Measurements from ENCODE around the gene RANGRF.

The RANGRF gene

GRCh38 chr17:8266648-8267479 is 21.6 kb upstream of the RANGRF start:
- Histone ChIP-seq H3K4me1 (ENCODE audit: insufficient read depth, insufficient read length) (no peaks in the 10 kb centered on the region), H3K36me3 (ENCODE audit: insufficient read depth, insufficient read length, low read length) (peaks cover 84% of the 10 kb centered on the region), H3K9ac (ENCODE audit: insufficient read length, low read depth) (no peak overlapping the region), H3K4me3 (ENCODE audit: insufficient read length, low read depth) (no peak overlapping the region), H3K9me3 (ENCODE audit: insufficient read depth, low read length) (no peaks in the 10 kb centered on the region), H3K27me3 (ENCODE audit: insufficient read depth, insufficient read length) (no peaks in the 10 kb centered on the region)
- TF ChIP-seq ZNF274 (IDR thresholded peaks at IDR 0.05; ENCODE audit: low read depth, low read length) = no peak
- TF ChIP-seq SUZ12 (IDR thresholded peaks at IDR 0.05; ENCODE audit: extremely low read depth, insufficient read depth, insufficient read length) = no peak
- TF ChIP-seq YY1 (IDR thresholded peaks at IDR 0.05; ENCODE audit: insufficient read depth, insufficient read length) = no peak
- DNase-seq (ENCODE audit: low read depth, low spot score) = no peak

DNA sequence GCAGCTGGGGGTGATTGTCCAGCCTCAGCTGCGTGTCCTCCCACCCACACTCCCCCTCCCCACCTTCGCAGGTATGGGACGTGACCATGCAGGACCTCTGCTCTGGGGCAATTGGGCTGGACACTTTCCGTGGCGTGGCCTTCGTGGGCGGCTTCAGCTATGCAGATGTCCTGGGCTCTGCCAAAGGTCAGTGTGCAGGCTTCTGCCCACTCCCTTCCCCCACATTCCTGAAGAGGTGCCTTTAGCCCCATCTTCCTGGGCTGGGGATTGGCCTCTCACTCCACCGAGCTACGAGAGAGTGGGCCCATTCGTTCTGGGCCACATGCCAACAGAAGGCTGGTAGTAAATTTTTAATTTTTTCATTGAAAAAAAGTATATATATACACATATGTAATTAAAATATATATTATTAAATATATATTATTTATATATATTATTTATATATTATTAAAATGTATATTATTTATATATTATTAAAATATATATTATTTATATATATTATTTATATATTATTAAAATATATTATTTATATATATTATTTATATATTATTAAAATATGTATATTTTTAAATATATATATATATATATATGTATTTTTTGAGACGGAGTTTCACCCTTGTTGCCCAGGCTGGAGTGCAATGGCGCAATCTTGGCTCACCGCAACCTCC is 20.9 kb upstream of the RANGRF start:
- H3K27me3 ChIP-seq (ENCODE audit: insufficient read depth, insufficient read length) = no peaks in the 10 kb centered on the region
- no peak overlapping the region for H3K4me3 ChIP-seq (ENCODE audit: insufficient read length, low read depth)
- no peak overlapping the region for H3K9ac ChIP-seq (ENCODE audit: insufficient read length, low read depth)
- DNase-seq (ENCODE audit: low read depth, low spot score) = no peak
- H3K9me3 ChIP-seq (ENCODE audit: insufficient read depth, low read length) = no peaks in the 10 kb centered on the region
- TF ChIP-seq ZNF274 (IDR thresholded peaks at IDR 0.05; ENCODE audit: low read depth, low read length) (no peak), YY1 (IDR thresholded peaks at IDR 0.05; ENCODE audit: insufficient read depth, insufficient read length) (no peak), SUZ12 (IDR thresholded peaks at IDR 0.05; ENCODE audit: extremely low read depth, insufficient read depth, insufficient read length) (no peak)
- H3K4me1 ChIP-seq (ENCODE audit: insufficient read depth, insufficient read length) = no peaks in the 10 kb centered on the region
- H3K36me3 ChIP-seq (ENCODE audit: insufficient read depth, insufficient read length, low read length) = peaks cover 81% of the 10 kb centered on the region

GRCh38 chr17:8268550-8269298 is 19.7 kb upstream of the RANGRF start:
- no peak for DNase-seq (ENCODE audit: low read depth, low spot score)
- TF ChIP-seq SUZ12 (IDR thresholded peaks at IDR 0.05; ENCODE audit: extremely low read depth, insufficient read depth, insufficient read length) (no peak), YY1 (IDR thresholded peaks at IDR 0.05; ENCODE audit: insufficient read depth, insufficient read length) (no peak), ZNF274 (IDR thresholded peaks at IDR 0.05; ENCODE audit: low read depth, low read length) (no peak)
- no peak overlapping the region for H3K9ac ChIP-seq (ENCODE audit: insufficient read length, low read depth)
- H3K27me3 ChIP-seq (ENCODE audit: insufficient read depth, insufficient read length) = no peaks in the 10 kb centered on the region
- no peak overlapping the region for H3K4me3 ChIP-seq (ENCODE audit: insufficient read length, low read depth)
- peaks cover 71% of the 10 kb centered on the region for H3K36me3 ChIP-seq (ENCODE audit: insufficient read depth, insufficient read length, low read length)
- no peaks in the 10 kb centered on the region for H3K4me1 ChIP-seq (ENCODE audit: insufficient read depth, insufficient read length)
- no peaks in the 10 kb centered on the region for H3K9me3 ChIP-seq (ENCODE audit: insufficient read depth, low read length)

DNA sequence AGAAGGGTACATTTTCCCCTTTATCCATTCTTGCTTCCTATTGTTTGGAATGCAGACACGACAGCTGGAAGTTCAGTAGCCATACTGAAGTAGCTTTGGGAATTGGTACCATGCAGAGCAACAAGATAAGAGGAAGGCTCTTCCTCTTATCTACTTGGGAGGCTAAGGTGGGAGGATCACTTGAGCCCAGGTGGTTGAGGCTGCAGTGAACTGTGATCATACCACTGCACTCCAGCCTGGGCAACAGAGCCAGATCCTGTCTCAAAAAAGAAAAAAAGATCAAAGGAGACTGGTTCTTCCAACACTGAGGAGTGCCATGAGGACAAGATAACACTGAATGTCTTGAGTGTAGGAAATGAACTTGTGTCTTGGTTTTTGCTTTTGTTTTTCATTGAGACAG is 16.0 kb upstream of the RANGRF start:
- H3K4me3 ChIP-seq (ENCODE audit: insufficient read length, low read depth) = no peak overlapping the region
- TF ChIP-seq SUZ12 (IDR thresholded peaks at IDR 0.05; ENCODE audit: extremely low read depth, insufficient read depth, insufficient read length) (no peak), YY1 (IDR thresholded peaks at IDR 0.05; ENCODE audit: insufficient read depth, insufficient read length) (no peak), ZNF274 (IDR thresholded peaks at IDR 0.05; ENCODE audit: low read depth, low read length) (no peak)

GRCh38 chr17:8273884-8274444 is 14.5 kb upstream of the RANGRF start:
- Histone ChIP-seq H3K4me3 (ENCODE audit: insufficient read length, low read depth) (no peak overlapping the region), H3K9ac (ENCODE audit: insufficient read length, low read depth) (no peak overlapping the region), H3K4me1 (ENCODE audit: insufficient read depth, insufficient read length) (peaks cover 3% of the 10 kb centered on the region), H3K27me3 (ENCODE audit: insufficient read depth, insufficient read length) (no peaks in the 10 kb centered on the region), H3K36me3 (ENCODE audit: insufficient read depth, insufficient read length, low read length) (peaks cover 28% of the 10 kb centered on the region), H3K9me3 (ENCODE audit: insufficient read depth, low read length) (no peaks in the 10 kb centered on the region)
- TF ChIP-seq SUZ12 (IDR thresholded peaks at IDR 0.05; ENCODE audit: extremely low read depth, insufficient read depth, insufficient read length) = no peak
- no peak for TF ChIP-seq ZNF274 (IDR thresholded peaks at IDR 0.05; ENCODE audit: low read depth, low read length)
- no peak for TF ChIP-seq YY1 (IDR thresholded peaks at IDR 0.05; ENCODE audit: insufficient read depth, insufficient read length)
- DNase-seq (ENCODE audit: low read depth, low spot score) = no peak

More for the DNA sequence above, 16.0 kb upstream of the RANGRF start:
- peaks cover 3% of the 10 kb centered on the region for H3K4me1 ChIP-seq (ENCODE audit: insufficient read depth, insufficient read length)
- H3K27me3 ChIP-seq (ENCODE audit: insufficient read depth, insufficient read length) = no peaks in the 10 kb centered on the region
- no peak overlapping the region for H3K9ac ChIP-seq (ENCODE audit: insufficient read length, low read depth)
- H3K9me3 ChIP-seq (ENCODE audit: insufficient read depth, low read length) = no peaks in the 10 kb centered on the region
- no peak for DNase-seq (ENCODE audit: low read depth, low spot score)
- peaks cover 37% of the 10 kb centered on the region for H3K36me3 ChIP-seq (ENCODE audit: insufficient read depth, insufficient read length, low read length)

- H3K9me3 ChIP-seq (ENCODE audit: insufficient read depth, low read length) = no peaks in the 10 kb centered on the region
- H3K4me3 ChIP-seq (ENCODE audit: insufficient read length, low read depth) = no peak overlapping the region
- DNase-seq (ENCODE audit: low read depth, low spot score) = no peak
- peaks cover 20% of the 10 kb centered on the region for H3K36me3 ChIP-seq (ENCODE audit: insufficient read depth, insufficient read length, low read length)
- H3K4me1 ChIP-seq (ENCODE audit: insufficient read depth, insufficient read length) = peaks cover 3% of the 10 kb centered on the region
- no peak overlapping the region for H3K9ac ChIP-seq (ENCODE audit: insufficient read length, low read depth)
- H3K27me3 ChIP-seq (ENCODE audit: insufficient read depth, insufficient read length) = no peaks in the 10 kb centered on the region
- no peak for TF ChIP-seq YY1 (IDR thresholded peaks at IDR 0.05; ENCODE audit: insufficient read depth, insufficient read length)
- no peak for TF ChIP-seq SUZ12 (IDR thresholded peaks at IDR 0.05; ENCODE audit: extremely low read depth, insufficient read depth, insufficient read length)
- TF ChIP-seq ZNF274 (IDR thresholded peaks at IDR 0.05; ENCODE audit: low read depth, low read length) = no peak
Observed at GRCh38 chr17:8274816-8275215, 13.7 kb upstream of the RANGRF start.
